ENCODE data around the gene CHD2. TPM values are rescaled to one million over a fixed set of nuclear protein-coding genes. Genes with fewer than 3 reads are reported as not detected.

CHD2 gene
- total RNA-seq, 1 experiment from 2014 or later: 37.3 TPM

GRCh38 chr15:92883163-92883875, 16.8 kb upstream of the CHD2 start:
- no peaks in the 10 kb centered on the region for H3K9me3 ChIP-seq (ENCODE audit: low read length)
- H3K9ac ChIP-seq (ENCODE audit: low read length): peak overlapping the region; percentile 99
- peaks cover 47% of the 10 kb centered on the region for H3K36me3 ChIP-seq (ENCODE audit: insufficient read depth, low read length)
- no peak overlapping the region for H2AFZ ChIP-seq (ENCODE audit: low read length)
- peak overlapping the region; percentile 89 for H3K27ac ChIP-seq (ENCODE audit: low read length)
- peaks cover 3% of the 10 kb centered on the region; the same call in 1 of the 2 replicates for H4K20me1 ChIP-seq (ENCODE audit: insufficient read depth, low read depth, low read length)
- peak; percentile 78 for DNase-seq
- H3K4me2 ChIP-seq (ENCODE audit: low read depth, low read length, poor library complexity, severe bottlenecking): peak overlapping the region; percentile 86
- peaks cover 54% of the 10 kb centered on the region for H3K79me2 ChIP-seq (ENCODE audit: low read length)
- H3K9me2 ChIP-seq (replicated peaks; ENCODE audit: insufficient read depth, low read length): no peaks in the 10 kb centered on the region
- H3K4me3 ChIP-seq (ENCODE audit: low read length): peak overlapping the region; percentile 94
- peaks cover 33% of the 10 kb centered on the region for H3K4me1 ChIP-seq (ENCODE audit: low read length)
- no peaks in the 10 kb centered on the region for H3K27me3 ChIP-seq (ENCODE audit: low read length)

- peak overlapping the region; percentile 86 for H3K4me2 ChIP-seq (ENCODE audit: low read depth, low read length, poor library complexity, severe bottlenecking)
- no peak for DNase-seq
Observed at GRCh38 chr15:92883876-92884435, 16.2 kb upstream of the CHD2 start.

GRCh38 chr15:92884436-92885223, 15.5 kb upstream of the CHD2 start:
- Histone ChIP-seq H3K4me3 (ENCODE audit: low read length) (peak overlapping the region; percentile 94), H3K9ac (ENCODE audit: low read length) (peak overlapping the region; percentile 99), H3K27ac (ENCODE audit: low read length) (peak overlapping the region; percentile 89), H3K4me2 (ENCODE audit: low read depth, low read length, poor library complexity, severe bottlenecking) (peak overlapping the region; percentile 86), H3K4me1 (ENCODE audit: low read length) (peaks cover 33% of the 10 kb centered on the region), H3K9me3 (ENCODE audit: low read length) (no peaks in the 10 kb centered on the region), H2AFZ (ENCODE audit: low read length) (no peak overlapping the region), H3K79me2 (ENCODE audit: low read length) (peaks cover 67% of the 10 kb centered on the region), H4K20me1 (ENCODE audit: insufficient read depth, low read depth, low read length) (peaks cover 5% of the 10 kb centered on the region; the same call in 1 of the 2 replicates), H3K36me3 (ENCODE audit: insufficient read depth, low read length) (peaks cover 58% of the 10 kb centered on the region), H3K27me3 (ENCODE audit: low read length) (no peaks in the 10 kb centered on the region), H3K9me2 (replicated peaks; ENCODE audit: insufficient read depth, low read length) (no peaks in the 10 kb centered on the region)
- DNase-seq: peak; percentile 58

More at GRCh38 chr15:92883876-92884435, 16.2 kb upstream of the CHD2 start:
- peaks cover 53% of the 10 kb centered on the region for H3K36me3 ChIP-seq (ENCODE audit: insufficient read depth, low read length)
- no peaks in the 10 kb centered on the region for H3K27me3 ChIP-seq (ENCODE audit: low read length)
- no peaks in the 10 kb centered on the region for H3K9me2 ChIP-seq (replicated peaks; ENCODE audit: insufficient read depth, low read length)
- H3K79me2 ChIP-seq (ENCODE audit: low read length): peaks cover 60% of the 10 kb centered on the region
- peaks cover 3% of the 10 kb centered on the region; the same call in 1 of the 2 replicates for H4K20me1 ChIP-seq (ENCODE audit: insufficient read depth, low read depth, low read length)
- no peaks in the 10 kb centered on the region for H3K9me3 ChIP-seq (ENCODE audit: low read length)
- peaks cover 33% of the 10 kb centered on the region for H3K4me1 ChIP-seq (ENCODE audit: low read length)
- H2AFZ ChIP-seq (ENCODE audit: low read length): no peak overlapping the region
- H3K9ac ChIP-seq (ENCODE audit: low read length): peak overlapping the region; percentile 99
- H3K27ac ChIP-seq (ENCODE audit: low read length): peak overlapping the region; percentile 89
- H3K4me3 ChIP-seq (ENCODE audit: low read length): peak overlapping the region; percentile 94

- Histone ChIP-seq H3K4me3 (ENCODE audit: low read length) (peak overlapping the region; percentile 94), H3K27me3 (ENCODE audit: low read length) (no peaks in the 10 kb centered on the region), H3K9me2 (replicated peaks; ENCODE audit: insufficient read depth, low read length) (no peaks in the 10 kb centered on the region), H3K4me1 (ENCODE audit: low read length) (peaks cover 33% of the 10 kb centered on the region), H4K20me1 (ENCODE audit: insufficient read depth, low read depth, low read length) (peaks cover 9% of the 10 kb centered on the region; the same call in 1 of the 2 replicates), H3K36me3 (ENCODE audit: insufficient read depth, low read length) (peaks cover 63% of the 10 kb centered on the region), H3K4me2 (ENCODE audit: low read depth, low read length, poor library complexity, severe bottlenecking) (peak overlapping the region; percentile 86), H3K27ac (ENCODE audit: low read length) (peak overlapping the region; percentile 89), H3K9me3 (ENCODE audit: low read length) (no peaks in the 10 kb centered on the region), H3K9ac (ENCODE audit: low read length) (peak overlapping the region; percentile 99; the same call in 1 of the 2 replicates), H3K79me2 (ENCODE audit: low read length) (peaks cover 74% of the 10 kb centered on the region), H2AFZ (ENCODE audit: low read length) (no peak overlapping the region)
- peak; percentile 39 for DNase-seq
Observed at GRCh38 chr15:92885224-92886041, 14.7 kb upstream of the CHD2 start.

GRCh38 chr15:92886042-92886537, 14.0 kb upstream of the CHD2 start:
- Histone ChIP-seq H3K9me2 (replicated peaks; ENCODE audit: insufficient read depth, low read length) (no peaks in the 10 kb centered on the region), H3K4me2 (ENCODE audit: low read depth, low read length, poor library complexity, severe bottlenecking) (peak overlapping the region; percentile 86), H2AFZ (ENCODE audit: low read length) (no peak overlapping the region), H3K4me3 (ENCODE audit: low read length) (no peak overlapping the region), H3K36me3 (ENCODE audit: insufficient read depth, low read length) (peaks cover 70% of the 10 kb centered on the region), H3K4me1 (ENCODE audit: low read length) (peaks cover 33% of the 10 kb centered on the region), H4K20me1 (ENCODE audit: insufficient read depth, low read depth, low read length) (peaks cover 9% of the 10 kb centered on the region; the same call in 1 of the 2 replicates), H3K9me3 (ENCODE audit: low read length) (no peaks in the 10 kb centered on the region), H3K79me2 (ENCODE audit: low read length) (peaks cover 81% of the 10 kb centered on the region), H3K27ac (ENCODE audit: low read length) (peak overlapping the region; percentile 89; the same call in 1 of the 2 replicates), H3K27me3 (ENCODE audit: low read length) (no peaks in the 10 kb centered on the region), H3K9ac (ENCODE audit: low read length) (no peak overlapping the region)
- DNase-seq: peak; percentile 38

- Histone ChIP-seq H3K36me3 (ENCODE audit: insufficient read depth, low read length) (peaks cover 77% of the 10 kb centered on the region), H3K79me2 (ENCODE audit: low read length) (peaks cover 88% of the 10 kb centered on the region), H3K9me2 (replicated peaks; ENCODE audit: insufficient read depth, low read length) (no peaks in the 10 kb centered on the region), H3K4me3 (ENCODE audit: low read length) (no peak overlapping the region), H3K4me2 (ENCODE audit: low read depth, low read length, poor library complexity, severe bottlenecking) (no peak overlapping the region), H3K27ac (ENCODE audit: low read length) (no peak overlapping the region), H3K27me3 (ENCODE audit: low read length) (no peaks in the 10 kb centered on the region), H3K9me3 (ENCODE audit: low read length) (no peaks in the 10 kb centered on the region), H4K20me1 (ENCODE audit: insufficient read depth, low read depth, low read length) (peaks cover 14% of the 10 kb centered on the region), H3K9ac (ENCODE audit: low read length) (no peak overlapping the region), H2AFZ (ENCODE audit: low read length) (no peak overlapping the region), H3K4me1 (ENCODE audit: low read length) (peaks cover 27% of the 10 kb centered on the region)
- DNase-seq: peak; percentile 31
Observed at GRCh38 chr15:92886815-92887214, 13.3 kb upstream of the CHD2 start.

- no peaks in the 10 kb centered on the region for H3K27me3 ChIP-seq (ENCODE audit: low read length)
- H2AFZ ChIP-seq (ENCODE audit: low read length): no peak overlapping the region
- H3K79me2 ChIP-seq (ENCODE audit: low read length): peaks cover 97% of the 10 kb centered on the region
- no peak overlapping the region for H3K4me3 ChIP-seq (ENCODE audit: low read length)
- no peak overlapping the region for H3K9ac ChIP-seq (ENCODE audit: low read length)
- peaks cover 23% of the 10 kb centered on the region for H3K4me1 ChIP-seq (ENCODE audit: low read length)
- 0 out of 2 replicates have a peak overlapping the region, but pooled peaks have one; percentile 15 for H3K27ac ChIP-seq (ENCODE audit: low read length)
- peaks cover 14% of the 10 kb centered on the region for H4K20me1 ChIP-seq (ENCODE audit: insufficient read depth, low read depth, low read length)
- H3K36me3 ChIP-seq (ENCODE audit: insufficient read depth, low read length): peaks cover 86% of the 10 kb centered on the region
- no peaks in the 10 kb centered on the region for H3K9me2 ChIP-seq (replicated peaks; ENCODE audit: insufficient read depth, low read length)
- no peaks in the 10 kb centered on the region for H3K9me3 ChIP-seq (ENCODE audit: low read length)
- H3K4me2 ChIP-seq (ENCODE audit: low read depth, low read length, poor library complexity, severe bottlenecking): no peak overlapping the region
- DNase-seq: no peak
Observed at GRCh38 chr15:92887869-92888268, 12.3 kb upstream of the CHD2 start.

All from Karpas-422 (cell line).